ENCODE data around the gene ROBO1. TPM values are rescaled to one million over a fixed set of nuclear protein-coding genes. Genes with fewer than 3 reads are reported as not detected.

Gene ROBO1
- total RNA-seq, 1 donor from 2014 or later, result 169 TPM

DNA sequence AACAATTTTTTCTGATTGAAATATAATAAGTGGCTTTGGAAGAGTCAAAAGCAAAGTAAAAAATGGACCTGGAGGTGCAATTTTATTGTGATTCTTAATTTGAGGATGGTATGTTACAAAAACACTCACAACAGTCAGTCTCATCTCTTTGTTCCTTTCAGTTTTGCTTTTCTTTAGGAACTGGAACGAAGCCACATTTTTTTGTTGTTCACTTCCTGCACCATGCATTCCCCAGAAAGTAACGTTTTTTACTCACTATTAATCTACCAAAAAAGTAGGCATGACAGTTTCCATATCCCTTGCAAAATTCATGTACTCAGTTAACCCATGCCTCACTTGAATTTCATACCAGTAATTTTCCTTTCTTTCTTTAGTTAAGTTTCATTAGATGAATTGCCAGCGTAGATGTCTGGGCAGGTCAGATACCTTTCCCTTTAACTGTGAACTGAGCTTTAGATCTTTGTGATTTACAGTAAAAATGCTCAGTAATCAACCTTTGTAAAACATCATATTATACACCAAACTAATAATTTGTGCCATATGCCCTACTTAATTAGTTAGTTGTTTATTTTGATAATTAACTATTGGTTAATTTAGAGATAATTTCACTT lies 384.3 kb downstream of the ROBO1 start:
- Mint-ChIP-seq H3K27ac (no peak overlapping the region), H3K9me3 (no peaks in the 10 kb centered on the region), H3K4me3 (no peak overlapping the region), H3K4me1 (peaks cover 11% of the 10 kb centered on the region), H3K36me3 (no peaks in the 10 kb centered on the region), H3K27me3 (ENCODE audit: insufficient read depth, low read depth) (no peaks in the 10 kb centered on the region)
- no peaks in the 10 kb centered on the region for H4K20me1 ChIP-seq (ENCODE audit: low read depth)
- no peak overlapping the region for H3K9ac ChIP-seq
- TF ChIP-seq EZH2 (IDR thresholded peaks at IDR 0.05) (no peak), EZH2phosphoT487 (IDR thresholded peaks at IDR 0.05) (no peak)
- TF ChIP-seq, protein P1, sequence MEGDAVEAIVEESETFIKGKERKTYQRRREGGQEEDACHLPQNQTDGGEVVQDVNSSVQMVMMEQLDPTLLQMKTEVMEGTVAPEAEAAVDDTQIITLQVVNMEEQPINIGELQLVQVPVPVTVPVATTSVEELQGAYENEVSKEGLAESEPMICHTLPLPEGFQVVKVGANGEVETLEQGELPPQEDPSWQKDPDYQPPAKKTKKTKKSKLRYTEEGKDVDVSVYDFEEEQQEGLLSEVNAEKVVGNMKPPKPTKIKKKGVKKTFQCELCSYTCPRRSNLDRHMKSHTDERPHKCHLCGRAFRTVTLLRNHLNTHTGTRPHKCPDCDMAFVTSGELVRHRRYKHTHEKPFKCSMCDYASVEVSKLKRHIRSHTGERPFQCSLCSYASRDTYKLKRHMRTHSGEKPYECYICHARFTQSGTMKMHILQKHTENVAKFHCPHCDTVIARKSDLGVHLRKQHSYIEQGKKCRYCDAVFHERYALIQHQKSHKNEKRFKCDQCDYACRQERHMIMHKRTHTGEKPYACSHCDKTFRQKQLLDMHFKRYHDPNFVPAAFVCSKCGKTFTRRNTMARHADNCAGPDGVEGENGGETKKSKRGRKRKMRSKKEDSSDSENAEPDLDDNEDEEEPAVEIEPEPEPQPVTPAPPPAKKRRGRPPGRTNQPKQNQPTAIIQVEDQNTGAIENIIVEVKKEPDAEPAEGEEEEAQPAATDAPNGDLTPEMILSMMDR (IDR thresholded peaks at IDR 0.05), result no peak
- H3K4me3 ChIP-seq, result no peak overlapping the region
- H3K79me2 ChIP-seq (ENCODE audit: low read depth), result no peaks in the 10 kb centered on the region
- no peaks in the 10 kb centered on the region for H3K4me1 ChIP-seq
- no peak overlapping the region for H3K4me2 ChIP-seq
- no peaks in the 10 kb centered on the region for H3F3A ChIP-seq (ENCODE audit: low read depth)
- no peaks in the 10 kb centered on the region for H3K36me3 ChIP-seq
- H2AFZ ChIP-seq (replicated peaks), result peak overlapping the region; percentile 73
- no peak for DNase-seq (ENCODE audit: low spot score)
- no peaks in the 10 kb centered on the region for H3K27me3 ChIP-seq
- no peaks in the 10 kb centered on the region for H3K9me3 ChIP-seq (ENCODE audit: low read depth)
- H3K27ac ChIP-seq, result no peak overlapping the region

GRCh38 chr3:79380581-79380980 lies 387.2 kb downstream of the ROBO1 start:
- Histone ChIP-seq H3K9me3 (ENCODE audit: low read depth) (no peaks in the 10 kb centered on the region), H4K20me1 (ENCODE audit: low read depth) (no peaks in the 10 kb centered on the region), H3F3A (ENCODE audit: low read depth) (no peaks in the 10 kb centered on the region), H3K79me2 (ENCODE audit: low read depth) (no peaks in the 10 kb centered on the region), H3K9ac (no peak overlapping the region), H3K27ac (no peak overlapping the region), H2AFZ (replicated peaks) (no peak overlapping the region), H3K36me3 (no peaks in the 10 kb centered on the region), H3K4me1 (no peaks in the 10 kb centered on the region), H3K4me2 (no peak overlapping the region), H3K4me3 (no peak overlapping the region), H3K27me3 (no peaks in the 10 kb centered on the region)
- Mint-ChIP-seq H3K27ac (no peak overlapping the region), H3K36me3 (no peaks in the 10 kb centered on the region), H3K4me1 (peaks cover 11% of the 10 kb centered on the region), H3K9me3 (no peaks in the 10 kb centered on the region), H3K27me3 (ENCODE audit: insufficient read depth, low read depth) (peaks cover 2% of the 10 kb centered on the region), H3K4me3 (no peak overlapping the region)
- no peak for DNase-seq (ENCODE audit: low spot score)
- no peak for TF ChIP-seq EZH2phosphoT487 (IDR thresholded peaks at IDR 0.05)
- TF ChIP-seq EZH2 (IDR thresholded peaks at IDR 0.05), result no peak
- TF ChIP-seq, protein P1 (IDR thresholded peaks at IDR 0.05), result no peak

GRCh38 chr3:79378064-79378463 lies 389.7 kb downstream of the ROBO1 start:
- Mint-ChIP-seq H3K4me1 (peaks cover 6% of the 10 kb centered on the region), H3K27me3 (ENCODE audit: insufficient read depth, low read depth) (peaks cover 2% of the 10 kb centered on the region), H3K36me3 (no peaks in the 10 kb centered on the region), H3K27ac (no peak overlapping the region), H3K4me3 (no peak overlapping the region), H3K9me3 (no peaks in the 10 kb centered on the region)
- H3K9ac ChIP-seq, result no peak overlapping the region
- no peak for DNase-seq (ENCODE audit: low spot score)
- H3F3A ChIP-seq (ENCODE audit: low read depth), result no peaks in the 10 kb centered on the region
- no peak overlapping the region for H3K4me2 ChIP-seq
- no peak overlapping the region for H3K4me3 ChIP-seq
- H2AFZ ChIP-seq (replicated peaks), result no peak overlapping the region
- H3K27ac ChIP-seq, result no peak overlapping the region
- TF ChIP-seq, protein P1 (IDR thresholded peaks at IDR 0.05), result no peak
- no peak for TF ChIP-seq EZH2phosphoT487 (IDR thresholded peaks at IDR 0.05)
- no peak for TF ChIP-seq EZH2 (IDR thresholded peaks at IDR 0.05)
- H4K20me1 ChIP-seq (ENCODE audit: low read depth), result no peaks in the 10 kb centered on the region
- no peaks in the 10 kb centered on the region for H3K4me1 ChIP-seq
- H3K79me2 ChIP-seq (ENCODE audit: low read depth), result no peaks in the 10 kb centered on the region
- no peaks in the 10 kb centered on the region for H3K36me3 ChIP-seq
- H3K27me3 ChIP-seq, result no peaks in the 10 kb centered on the region
- H3K9me3 ChIP-seq (ENCODE audit: low read depth), result no peaks in the 10 kb centered on the region
